Measurements from ENCODE around the gene SHH.

The SHH gene

DNA sequence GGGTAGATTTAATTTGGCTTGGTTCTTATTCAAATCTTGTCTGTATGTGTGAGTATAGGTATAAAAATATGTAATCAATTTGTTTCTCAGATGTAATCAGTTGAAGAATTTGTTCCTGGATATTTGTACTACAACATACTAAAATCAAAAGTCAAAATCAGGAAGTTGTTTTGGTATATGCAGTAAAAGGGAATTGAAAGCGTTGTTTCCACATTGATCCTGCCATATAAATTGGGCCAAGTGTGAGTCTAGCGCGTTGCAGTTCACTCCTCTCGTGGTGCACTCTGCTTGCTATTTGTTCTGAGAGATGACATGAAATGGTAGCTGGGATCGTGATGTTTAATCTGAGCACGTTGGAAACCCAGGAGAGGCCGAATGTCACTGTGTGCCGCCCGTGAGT lies 55.9 kb downstream of the SHH start:
- no peak for DNase-seq (ENCODE audit: insufficient read length, low spot score)
- FAIRE-seq = no peak

DNA sequence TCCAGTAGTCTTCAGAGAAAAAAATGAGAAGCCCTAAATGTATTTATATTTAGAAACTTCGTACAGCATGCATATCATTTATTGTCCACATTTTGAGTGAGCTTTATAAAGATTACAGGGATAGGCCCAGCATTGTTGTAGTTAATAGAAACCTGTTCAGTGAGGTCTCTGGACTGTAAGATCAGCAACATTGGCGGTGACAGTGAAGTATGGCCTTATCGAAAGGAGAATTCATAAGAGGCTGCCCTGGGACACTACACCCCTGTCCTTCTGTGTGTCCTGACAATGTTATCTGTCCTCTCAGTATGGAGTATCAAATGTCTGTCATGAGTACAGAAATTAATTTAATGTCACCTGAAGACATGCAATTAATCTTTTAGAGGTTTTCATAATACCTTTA lies 57.2 kb downstream of the SHH start:
- FAIRE-seq = peak; percentile 41

More for the DNA sequence above, 55.9 kb downstream of the SHH start:
- TF ChIP-seq POLR2A (IDR thresholded peaks at IDR 0.05; ENCODE audit: low read depth, low read length) (no peak), SPI1 (IDR thresholded peaks at IDR 0.05; ENCODE audit: low read depth, low read length) (peak; percentile 85)

DNA sequence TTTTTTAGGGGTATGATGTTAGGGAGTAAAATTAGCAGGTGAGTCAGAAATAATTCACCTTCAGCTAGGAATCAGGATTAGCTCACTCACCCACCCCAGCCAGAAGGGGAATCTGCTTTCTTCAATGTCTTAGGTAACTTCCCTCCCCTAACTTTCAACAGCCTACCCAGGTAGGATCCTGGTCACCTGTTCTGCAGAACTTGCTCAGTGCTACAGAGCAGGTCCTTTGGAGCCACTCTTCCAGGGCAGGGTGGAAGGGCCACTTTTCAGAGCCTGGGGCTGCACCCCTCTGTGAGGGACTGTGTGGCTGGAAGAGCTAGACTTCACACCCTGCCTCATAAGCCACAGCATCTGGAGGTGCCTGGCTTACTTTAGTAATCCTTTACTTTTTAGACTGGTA lies 58.1 kb downstream of the SHH start:
- DNase-seq (ENCODE audit: insufficient read length, low spot score) (no peak), FAIRE-seq (no peak)
- TF ChIP-seq PAX5 (IDR thresholded peaks at IDR 0.05; ENCODE audit: insufficient read depth, low read length, severe bottlenecking) (no peak), TAF1 (IDR thresholded peaks at IDR 0.05; ENCODE audit: low read depth, low read length) (no peak), SPI1 (IDR thresholded peaks at IDR 0.05; ENCODE audit: low read depth, low read length) (no peak), POLR2AphosphoS5 (IDR thresholded peaks at IDR 0.05; ENCODE audit: low read depth, low read length) (no peak), POLR2A (IDR thresholded peaks at IDR 0.05; ENCODE audit: low read depth, low read length) (no peak), POU2F2 (IDR thresholded peaks at IDR 0.05; ENCODE audit: low read depth, low read length) (no peak)

More for the DNA sequence above, 57.2 kb downstream of the SHH start:
- no peak for DNase-seq (ENCODE audit: insufficient read length, low spot score)
- no peak for TF ChIP-seq POLR2A (IDR thresholded peaks at IDR 0.05; ENCODE audit: low read depth, low read length)
- TF ChIP-seq PAX5 (IDR thresholded peaks at IDR 0.05; ENCODE audit: insufficient read depth, low read length, severe bottlenecking) = no peak
- TF ChIP-seq TAF1 (IDR thresholded peaks at IDR 0.05; ENCODE audit: low read depth, low read length) = no peak
- no peak for TF ChIP-seq POU2F2 (IDR thresholded peaks at IDR 0.05; ENCODE audit: low read depth, low read length)
- no peak for TF ChIP-seq POLR2AphosphoS5 (IDR thresholded peaks at IDR 0.05; ENCODE audit: low read depth, low read length)
- no peak for TF ChIP-seq SPI1 (IDR thresholded peaks at IDR 0.05; ENCODE audit: low read depth, low read length)

DNA sequence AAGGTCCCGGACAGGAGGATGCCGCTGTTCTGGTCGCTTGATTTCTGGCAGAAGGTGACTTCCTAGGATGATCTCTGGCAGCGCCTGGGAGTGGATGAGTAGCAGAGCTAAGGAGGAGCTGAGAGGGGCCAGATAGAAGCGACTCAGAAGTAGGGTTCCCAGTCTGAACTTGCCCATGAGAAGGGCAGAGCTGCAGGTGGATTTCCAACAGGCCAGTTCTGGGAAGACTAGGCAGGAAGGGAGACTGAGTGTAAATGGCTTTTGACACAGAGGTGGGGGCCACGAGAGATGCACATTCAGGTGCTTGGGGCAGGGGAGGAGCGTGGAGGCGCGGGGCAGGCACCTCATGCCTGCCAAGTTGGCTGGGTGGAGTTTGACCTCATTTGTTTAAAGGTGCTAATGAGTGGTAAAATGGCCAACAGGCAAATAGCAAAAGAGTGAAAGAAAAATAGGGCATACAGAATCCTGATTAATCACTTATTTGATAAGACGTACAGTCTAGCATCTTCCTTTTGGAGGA lies 58.8 kb downstream of the SHH start:
- FAIRE-seq = no peak
- DNase-seq (ENCODE audit: insufficient read length, low spot score) = no peak
- TF ChIP-seq POU2F2 (IDR thresholded peaks at IDR 0.05; ENCODE audit: low read depth, low read length) (no peak), SPI1 (IDR thresholded peaks at IDR 0.05; ENCODE audit: low read depth, low read length) (no peak), POLR2A (IDR thresholded peaks at IDR 0.05; ENCODE audit: low read depth, low read length) (no peak), TAF1 (IDR thresholded peaks at IDR 0.05; ENCODE audit: low read depth, low read length) (no peak), PAX5 (IDR thresholded peaks at IDR 0.05; ENCODE audit: insufficient read depth, low read length, severe bottlenecking) (no peak), POLR2AphosphoS5 (IDR thresholded peaks at IDR 0.05; ENCODE audit: low read depth, low read length) (no peak)

DNA sequence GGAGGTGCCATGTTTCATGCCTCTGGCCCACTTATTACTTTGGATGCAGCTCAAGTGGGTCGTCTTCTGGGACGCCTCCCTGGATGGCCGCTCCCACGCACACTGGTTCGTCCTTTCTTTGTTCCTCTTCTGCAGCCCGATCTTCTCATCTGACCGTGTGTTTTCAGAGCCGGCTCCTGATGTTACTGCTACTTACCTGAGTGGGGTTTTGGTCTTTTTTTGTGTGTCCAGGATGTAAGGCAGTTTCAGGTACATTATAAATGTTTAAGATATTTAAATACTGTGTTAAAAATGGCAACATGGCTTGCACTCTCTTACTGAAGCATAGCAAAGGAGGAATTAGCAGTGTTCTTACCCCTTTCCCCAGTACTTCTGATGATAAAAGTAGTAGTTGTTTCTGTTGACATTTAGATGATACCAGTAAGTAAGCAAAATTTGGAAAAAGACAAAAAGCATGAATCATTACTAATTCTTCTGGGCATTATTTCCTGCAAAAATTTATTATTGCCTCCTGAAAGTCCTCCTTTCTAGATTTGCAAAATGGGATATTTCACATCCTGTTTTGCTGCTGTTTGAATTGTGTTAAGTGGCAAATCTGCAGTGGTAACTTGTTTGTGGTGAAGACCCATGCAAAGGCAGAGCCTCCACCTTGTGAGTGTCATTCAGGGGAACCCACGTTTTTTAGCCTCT lies 59.4 kb downstream of the SHH start:
- DNase-seq (ENCODE audit: insufficient read length, low spot score) (no peak), FAIRE-seq (peak; percentile 90)
- no peak for TF ChIP-seq PAX5 (IDR thresholded peaks at IDR 0.05; ENCODE audit: insufficient read depth, low read length, severe bottlenecking)
- no peak for TF ChIP-seq POU2F2 (IDR thresholded peaks at IDR 0.05; ENCODE audit: low read depth, low read length)
- TF ChIP-seq POLR2A (IDR thresholded peaks at IDR 0.05; ENCODE audit: low read depth, low read length) = no peak
- peak; percentile 82 for TF ChIP-seq SPI1 (IDR thresholded peaks at IDR 0.05; ENCODE audit: low read depth, low read length)
- no peak for TF ChIP-seq POLR2AphosphoS5 (IDR thresholded peaks at IDR 0.05; ENCODE audit: low read depth, low read length)

DNA sequence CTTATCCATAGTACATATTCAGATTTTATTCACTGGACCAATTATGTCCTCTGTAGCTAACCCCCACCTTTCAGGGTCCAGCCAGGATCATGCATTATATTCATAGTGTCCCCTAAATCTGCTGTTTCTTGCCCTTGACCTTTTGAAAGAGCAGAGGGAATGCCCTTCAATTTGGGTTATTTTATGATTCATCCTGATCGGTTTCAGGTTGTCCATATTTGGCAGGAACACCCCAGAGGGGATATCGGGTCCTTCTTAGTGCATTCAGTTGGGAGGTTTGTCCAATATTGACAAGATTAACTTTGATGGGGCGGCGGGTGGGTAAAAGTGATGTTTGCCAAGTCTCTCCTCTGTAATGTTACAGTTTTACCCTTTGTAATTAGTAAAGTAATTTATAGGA lies 60.9 kb downstream of the SHH start:
- no peak for DNase-seq (ENCODE audit: insufficient read length, low spot score)
- FAIRE-seq = no peak
- no peak for TF ChIP-seq POLR2A (IDR thresholded peaks at IDR 0.05; ENCODE audit: low read depth, low read length)
- TF ChIP-seq SPI1 (IDR thresholded peaks at IDR 0.05; ENCODE audit: low read depth, low read length) = no peak
- TF ChIP-seq POLR2AphosphoS5 (IDR thresholded peaks at IDR 0.05; ENCODE audit: low read depth, low read length) = no peak
- no peak for TF ChIP-seq PAX5 (IDR thresholded peaks at IDR 0.05; ENCODE audit: insufficient read depth, low read length, severe bottlenecking)
- no peak for TF ChIP-seq POU2F2 (IDR thresholded peaks at IDR 0.05; ENCODE audit: low read depth, low read length)
- no peak for TF ChIP-seq TAF1 (IDR thresholded peaks at IDR 0.05; ENCODE audit: low read depth, low read length)

DNA sequence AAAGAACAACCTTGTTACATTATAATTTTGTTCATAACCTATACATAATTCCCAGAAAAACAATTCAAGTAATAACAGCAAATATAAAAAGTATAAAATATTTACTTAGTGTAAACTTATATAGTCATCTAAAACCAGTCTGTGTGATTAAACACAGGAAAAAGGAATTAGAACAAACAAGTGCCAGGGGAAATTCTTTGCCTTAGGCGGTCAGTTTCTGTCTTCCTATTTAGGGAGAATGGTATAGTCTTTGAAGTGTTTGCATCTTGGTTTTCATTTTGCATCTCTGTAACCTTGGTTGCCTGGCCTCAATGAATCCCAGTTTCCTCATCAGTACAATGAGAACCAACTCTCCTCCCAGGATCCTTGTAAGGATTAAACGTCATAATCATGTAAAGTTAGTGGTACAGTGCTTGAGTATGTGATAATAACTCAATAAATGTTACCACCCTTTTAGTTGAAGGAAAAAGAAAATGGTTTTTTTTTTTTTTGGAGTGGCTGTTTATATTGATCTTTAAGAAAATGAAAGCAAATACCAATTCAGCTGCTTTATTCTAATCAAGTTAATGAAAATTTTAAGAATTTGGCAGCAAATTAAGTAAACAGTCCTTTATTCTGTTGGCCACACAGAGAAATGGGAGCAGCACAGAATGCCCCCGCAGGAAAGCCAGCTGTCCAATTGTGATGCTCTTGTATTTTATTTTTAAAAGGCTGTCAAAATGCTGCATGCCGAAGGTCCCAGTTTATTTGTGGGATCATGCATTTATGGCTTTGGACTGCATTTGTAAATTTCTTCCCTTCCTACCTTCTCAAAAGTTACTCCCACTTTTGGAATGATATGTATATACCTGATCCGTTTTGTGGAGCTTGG lies 61.8 kb downstream of the SHH start:
- DNase-seq (ENCODE audit: insufficient read length, low spot score) = no peak
- no peak for TF ChIP-seq POLR2A (IDR thresholded peaks at IDR 0.05; ENCODE audit: low read depth, low read length)
- no peak for TF ChIP-seq PAX5 (IDR thresholded peaks at IDR 0.05; ENCODE audit: insufficient read depth, low read length, severe bottlenecking)
- TF ChIP-seq POU2F2 (IDR thresholded peaks at IDR 0.05; ENCODE audit: low read depth, low read length) = no peak
- no peak for TF ChIP-seq SPI1 (IDR thresholded peaks at IDR 0.05; ENCODE audit: low read depth, low read length)
- no peak for TF ChIP-seq TAF1 (IDR thresholded peaks at IDR 0.05; ENCODE audit: low read depth, low read length)
- no peak for TF ChIP-seq POLR2AphosphoS5 (IDR thresholded peaks at IDR 0.05; ENCODE audit: low read depth, low read length)
- no peak for FAIRE-seq

Measured in GM12891 (cell line).